PC-9 (cell line): Measurements from ENCODE around the gene IL10RA. TPM values are rescaled to one million over a fixed set of nuclear protein-coding genes. Genes with fewer than 3 reads are reported as not detected.
A peak's percentile ranks its signal among the peaks of the same experiment; 100 is the strongest.

ENCODE experiments used
- BruUV-seq: library from RNA; stranded (reverse); fragments of 400-500 nt; replicated peaks from 2 replicates; lab custom pipeline; 2021; lab: Mats Ljungman, UMichigan
- CTCF ChIA-PET: fragments of 300-600 bp; sonication (Branson Sonifier 250); formaldehyde crosslinking; loops from one replicate; lab custom pipeline; 2022; ENCODE audit warnings: antibody characterized with exemption; lab: Charles Lee
- POLR2A ChIA-PET: fragments of 300-600 bp; sonication (Branson Sonifier 250); formaldehyde crosslinking; loops from one replicate; lab custom pipeline; 2022; ENCODE audit warnings: antibody characterized with exemption; ENCODE audit not compliant: unreplicated experiment; lab: Charles Lee
- DNase-seq, 2 experiments: peaks; one replicate each; pipeline versions ENCODE4 v3.0.0 to v3.0.0-alpha.2; 2015 to 2022; ENCODE audit warnings: mixed read lengths in 1 of 2
- H2AFZ ChIP-seq: fragments of 200-600 bp; sonication (generic); 2 replicates; pipeline ENCODE4 v1.8.1; 2017; ENCODE audit warnings: antibody characterized with exemption
- H3F3A ChIP-seq: fragments of 200-600 bp; sonication (generic); 2 replicates; pipeline ENCODE4 v1.8.1; 2017; ENCODE audit warnings: antibody characterized with exemption, mild to moderate bottlenecking, low read depth; ENCODE audit not compliant: insufficient read depth
- H3K27ac ChIP-seq: fragments of 200-600 bp; sonication (generic); 2 replicates; pipeline ENCODE4 v1.6.1; 2016; ENCODE audit warnings: mixed run types
- H3K27me3 ChIP-seq: fragments of 200-600 bp; sonication (generic); 2 replicates; pipeline ENCODE4 v1.6.1; 2016; ENCODE audit warnings: low read depth, mixed run types; ENCODE audit not compliant: insufficient read depth
- H3K36me3 ChIP-seq: fragments of 200-600 bp; sonication (generic); 2 replicates; pipeline ENCODE4 v1.6.1; 2016; ENCODE audit warnings: low read depth, mixed run types
- H3K4me1 ChIP-seq: fragments of 200-600 bp; sonication (generic); replicated peaks from 2 replicates; pipeline ENCODE4 v1.6.1; 2016; ENCODE audit warnings: mixed run types; ENCODE audit not compliant: insufficient read depth
- H3K4me2 ChIP-seq: fragments of 200-600 bp; sonication (generic); 2 replicates; pipeline ENCODE4 v1.6.1; 2017; ENCODE audit warnings: mixed run types
- H3K4me3 ChIP-seq: fragments of 200-600 bp; sonication (generic); 2 replicates; pipeline ENCODE4 v1.6.1; 2016; ENCODE audit warnings: mixed run types
- H3K79me2 ChIP-seq: fragments of 200-600 bp; sonication (generic); 2 replicates; pipeline ENCODE4 v1.6.1; 2017; ENCODE audit warnings: low read depth, mixed run types
- H3K9me2 ChIP-seq: fragments of 200-600 bp; sonication (generic); 2 replicates; pipeline ENCODE4 v1.8.1; 2017; ENCODE audit warnings: mild to moderate bottlenecking; ENCODE audit not compliant: insufficient read depth
- H3K9me3 ChIP-seq: fragments of 200-600 bp; sonication (generic); 2 replicates; pipeline ENCODE4 v1.8.1; 2016; ENCODE audit warnings: low read depth; ENCODE audit not compliant: insufficient read depth
- H4K20me1 ChIP-seq: fragments of 200-600 bp; sonication (generic); 2 replicates; pipeline ENCODE4 v1.8.1; 2017; ENCODE audit not compliant: insufficient read depth
- CTCF ChIP-seq: fragments of 200-600 bp; sonication (generic); conservative IDR thresholded peaks from 2 replicates; pipeline ENCODE4 v1.6.1; 2017; ENCODE audit warnings: mixed run types, antibody characterized with exemption, mild to moderate bottlenecking, moderate library complexity
- EZH2 ChIP-seq: fragments of 200-600 bp; sonication (generic); IDR thresholded peaks from 2 replicates; pipeline ENCODE4 v1.8.0; 2017; ENCODE audit warnings: antibody characterized with exemption, low read depth
- intact Hi-C: fragments of 100-400 bp; cut with micrococcal nuclease; formaldehyde crosslinking; loops from one replicate; pipeline ENCODE4 v1.10.0; 2022; ENCODE audit not compliant: unreplicated experiment
- total RNA-seq: library from RNA; stranded (reverse); gene quantifications from 2 replicates; pipeline ENCODE4 v1.2.3, GENCODE V29; 2021

IL10RA gene
- total RNA-seq, 1 experiment from 2014 or later = not detected

- intact Hi-C loops = no loop called here
- no TSS peak for BruUV-seq
- H3K36me3 ChIP-seq = no peaks in the 10 kb centered on the region
- H3K9me2 ChIP-seq = no peaks in the 10 kb centered on the region
- no peak overlapping the region for H3K4me2 ChIP-seq
- no peak overlapping the region for H3K27ac ChIP-seq
- POLR2A ChIA-PET = no interaction called here
- no peak overlapping the region for H3K4me3 ChIP-seq
- no peak for TF ChIP-seq CTCF
- no peak for TF ChIP-seq EZH2
- no peaks in the 10 kb centered on the region for H4K20me1 ChIP-seq
- no peaks in the 10 kb centered on the region for H3K4me1 ChIP-seq
- H3K79me2 ChIP-seq = no peaks in the 10 kb centered on the region
- H2AFZ ChIP-seq = no peak overlapping the region
- CTCF ChIA-PET = no interaction called here
- H3K9me3 ChIP-seq = no peaks in the 10 kb centered on the region
- DNase-seq = peak in 1 of 2 experiments; percentile 26
- no peaks in the 10 kb centered on the region for H3F3A ChIP-seq
- peaks cover 62% of the 10 kb centered on the region for H3K27me3 ChIP-seq
Measured at GRCh38 chr11:118009864-118010737, 23.9 kb downstream of the IL10RA start.

GRCh38 chr11:118010738-118011461 lies 24.7 kb downstream of the IL10RA start:
- H3K36me3 ChIP-seq = no peaks in the 10 kb centered on the region
- no peaks in the 10 kb centered on the region for H3K79me2 ChIP-seq
- no peaks in the 10 kb centered on the region for H3K4me1 ChIP-seq
- no peak overlapping the region for H3K4me2 ChIP-seq
- POLR2A ChIA-PET = no interaction called here
- H3K9me3 ChIP-seq = no peaks in the 10 kb centered on the region
- no peak overlapping the region for H3K27ac ChIP-seq
- peaks cover 64% of the 10 kb centered on the region for H3K27me3 ChIP-seq
- intact Hi-C loops = no loop called here
- H4K20me1 ChIP-seq = no peaks in the 10 kb centered on the region
- no peak overlapping the region for H3K4me3 ChIP-seq
- BruUV-seq = no TSS peak
- DNase-seq = no peak
- CTCF ChIA-PET = no interaction called here
- H3F3A ChIP-seq = no peaks in the 10 kb centered on the region
- H2AFZ ChIP-seq = no peak overlapping the region
- no peaks in the 10 kb centered on the region for H3K9me2 ChIP-seq
- TF ChIP-seq CTCF (no peak), EZH2 (no peak)

- no peak overlapping the region for H2AFZ ChIP-seq
- peak; percentile 14 to 45 for DNase-seq
- peaks cover 67% of the 10 kb centered on the region for H3K27me3 ChIP-seq
- H3K4me1 ChIP-seq = no peaks in the 10 kb centered on the region
- H3K27ac ChIP-seq = no peak overlapping the region
- TF ChIP-seq EZH2 (no peak), CTCF (no peak)
- H3F3A ChIP-seq = no peaks in the 10 kb centered on the region
- CTCF ChIA-PET = no interaction called here
- BruUV-seq = no TSS peak
- intact Hi-C loops = no loop called here
- H3K9me2 ChIP-seq = no peaks in the 10 kb centered on the region
- H3K79me2 ChIP-seq = no peaks in the 10 kb centered on the region
- H3K4me3 ChIP-seq = no peak overlapping the region
- no peak overlapping the region for H3K4me2 ChIP-seq
- POLR2A ChIA-PET = interaction anchor here (0.6 kb wide), 1 partner anchor 901 kb away, joined by 4 read pairs; no protein-coding TSS in a partner anchor
- H3K9me3 ChIP-seq = no peaks in the 10 kb centered on the region
- H3K36me3 ChIP-seq = no peaks in the 10 kb centered on the region
- no peaks in the 10 kb centered on the region for H4K20me1 ChIP-seq
Measured at GRCh38 chr11:118012083-118012669, 26.0 kb downstream of the IL10RA start.
